ENCODE results near the gene CAMK1D. TPM values are rescaled to one million over a fixed set of nuclear protein-coding genes. Genes with fewer than 3 reads are reported as not detected.

The CAMK1D gene
- total and polyA plus RNA-seq, 2 donors = 11.2 to 14.6 TPM

DNA sequence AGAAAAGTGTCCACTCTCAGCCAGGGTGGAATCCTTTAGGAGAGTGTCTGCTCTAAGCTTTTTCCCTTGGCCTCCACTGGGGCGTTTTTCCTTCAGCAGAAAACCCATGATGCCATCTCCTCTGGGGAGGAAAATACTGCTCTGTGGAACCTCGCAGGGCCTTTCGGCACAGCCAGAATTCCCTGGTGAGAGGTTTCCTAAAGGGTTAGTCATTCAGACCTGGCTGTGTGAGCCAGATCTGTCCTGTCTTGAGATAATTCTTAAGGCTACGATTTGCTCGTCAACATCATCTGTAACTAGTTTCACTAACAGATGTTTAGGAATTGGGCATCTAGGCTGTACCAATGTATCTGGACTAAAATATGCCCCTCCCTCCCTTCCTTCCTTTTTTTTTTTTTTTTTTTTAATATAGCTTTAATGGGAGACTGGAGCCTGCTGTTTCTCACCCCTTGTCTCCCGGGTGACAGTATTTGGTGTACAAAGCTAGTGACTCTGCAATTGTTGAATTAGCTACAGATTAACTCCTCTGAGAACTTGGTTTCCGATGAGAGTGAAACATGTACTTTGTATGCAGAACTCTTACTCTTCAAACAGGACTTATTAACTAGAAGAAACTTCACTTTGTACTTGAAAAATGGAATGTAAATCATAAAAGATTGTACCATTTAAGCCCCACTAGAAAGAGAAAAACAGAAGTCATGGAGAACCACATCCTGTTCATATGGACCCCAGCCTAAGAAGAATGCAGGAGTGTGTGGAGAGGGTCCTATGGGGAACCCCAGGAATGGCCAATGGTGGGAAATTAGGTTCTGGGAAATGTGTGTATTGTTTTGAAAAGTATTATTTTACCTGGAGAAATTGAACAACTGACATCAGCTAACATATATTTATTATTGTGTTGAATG, 230.9 kb downstream of the CAMK1D start:
- H3K4me1 ChIP-seq (ENCODE audit: control insufficient read depth in 2 of 2, insufficient read depth in 2 of 2, low read length in 2 of 2) = peaks cover 14 to 21% of the 10 kb centered on the region in 2 donors
- H3K27ac ChIP-seq (ENCODE audit: low read depth in 1 of 2, low read length in 1 of 2) = peak overlapping the region in 1 of 2 donors; percentile 12
- H3K36me3 ChIP-seq (ENCODE audit: control insufficient read depth in 2 of 2, insufficient read depth in 2 of 2, low read length in 1 of 2) = peaks cover 0 to 4% of the 10 kb centered on the region in 2 donors
- 54% methylated on average over 7 of the region's 7 CpGs for WGBS
- no peaks in the 10 kb centered on the region for H3K27me3 ChIP-seq (ENCODE audit: control insufficient read depth in 2 of 2, insufficient read depth in 1 of 2, low read length in 1 of 2)
- DNase-seq (ENCODE audit: low read depth in 6 of 9, low spot score in 9 of 9) = peak in 1 of 9 donors; percentile 26
- no peak overlapping the region for H3K4me3 ChIP-seq (ENCODE audit: low read length in 2 of 2)
- peaks cover 2 to 22% of the 10 kb centered on the region in 2 donors for H3K9me3 ChIP-seq (ENCODE audit: control insufficient read depth in 2 of 2, insufficient read depth in 1 of 2, low read length in 1 of 2)

DNA sequence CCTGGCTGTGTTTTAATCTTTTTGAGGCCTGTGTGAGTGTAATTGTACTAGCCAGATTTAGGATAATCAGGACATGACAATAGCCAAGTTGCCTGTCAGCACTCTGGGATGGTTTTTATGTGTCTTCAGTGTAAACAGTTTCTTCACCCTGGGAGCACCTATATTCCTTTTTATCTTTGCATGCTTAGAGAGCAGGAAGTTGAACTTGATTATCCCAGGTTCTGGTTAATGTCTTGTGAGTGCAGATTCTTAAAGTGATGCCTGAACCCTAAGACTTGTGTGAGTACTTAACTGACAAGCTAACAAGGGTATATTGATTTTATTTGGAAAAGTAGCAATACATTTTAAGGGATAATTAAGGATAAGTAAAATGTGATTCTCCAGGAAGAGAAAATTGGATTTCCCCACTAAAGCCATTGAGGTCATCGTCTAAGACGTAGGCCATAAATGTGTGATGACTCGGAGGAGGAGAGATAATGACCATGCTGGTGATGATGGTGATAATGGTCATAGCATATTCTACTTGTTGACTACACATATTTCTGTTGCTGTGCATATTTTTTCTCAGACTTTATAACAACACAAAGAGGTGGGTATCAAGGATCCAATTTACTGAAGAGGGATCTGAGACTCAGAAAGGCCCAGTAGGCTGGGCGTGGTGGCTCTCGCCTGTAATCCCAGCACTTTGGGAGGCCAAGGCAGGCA, 234.7 kb downstream of the CAMK1D start:
- no peak overlapping the region for H3K27ac ChIP-seq (ENCODE audit: low read depth in 1 of 2, low read length in 1 of 2)
- H3K4me1 ChIP-seq (ENCODE audit: control insufficient read depth in 2 of 2, insufficient read depth in 2 of 2, low read length in 2 of 2) = peaks cover 43 to 54% of the 10 kb centered on the region in 2 donors
- H3K36me3 ChIP-seq (ENCODE audit: control insufficient read depth in 2 of 2, insufficient read depth in 2 of 2, low read length in 1 of 2) = no peaks in the 10 kb centered on the region
- H3K9me3 ChIP-seq (ENCODE audit: control insufficient read depth in 2 of 2, insufficient read depth in 1 of 2, low read length in 1 of 2) = peaks cover 0 to 20% of the 10 kb centered on the region in 2 donors
- 98% methylated on average over 5 of the region's 5 CpGs for WGBS
- no peak for DNase-seq (ENCODE audit: low read depth in 6 of 9, low spot score in 9 of 9)
- no peak overlapping the region for H3K4me3 ChIP-seq (ENCODE audit: low read length in 2 of 2)
- no peaks in the 10 kb centered on the region for H3K27me3 ChIP-seq (ENCODE audit: control insufficient read depth in 2 of 2, insufficient read depth in 1 of 2, low read length in 1 of 2)

DNA sequence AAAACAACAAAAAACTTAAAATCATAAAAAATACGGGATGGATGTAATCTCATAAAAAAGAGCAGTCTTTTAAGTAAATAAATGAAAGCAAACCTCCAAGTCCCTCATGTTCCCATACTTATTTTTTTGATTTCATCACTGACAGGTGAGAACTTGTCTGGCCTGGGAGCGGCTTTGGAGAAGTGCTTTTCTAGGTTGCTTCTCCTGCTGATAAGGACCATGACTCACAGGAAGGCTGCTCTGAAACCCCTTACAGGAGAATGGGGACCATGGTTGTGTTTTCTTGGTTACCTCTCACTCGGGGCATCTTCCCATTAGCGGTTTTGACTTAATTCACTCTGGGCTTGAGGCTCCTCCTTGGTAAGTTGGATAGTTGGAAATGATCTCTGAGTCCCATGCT, 237.4 kb downstream of the CAMK1D start:
- peak in 1 of 9 donors; percentile 50 for DNase-seq (ENCODE audit: low read depth in 6 of 9, low spot score in 9 of 9)
- H3K36me3 ChIP-seq (ENCODE audit: control insufficient read depth in 2 of 2, insufficient read depth in 2 of 2, low read length in 1 of 2) = no peaks in the 10 kb centered on the region
- peaks cover 59 to 74% of the 10 kb centered on the region in 2 donors for H3K4me1 ChIP-seq (ENCODE audit: control insufficient read depth in 2 of 2, insufficient read depth in 2 of 2, low read length in 2 of 2)
- H3K9me3 ChIP-seq (ENCODE audit: control insufficient read depth in 2 of 2, insufficient read depth in 1 of 2, low read length in 1 of 2) = peaks cover 0 to 16% of the 10 kb centered on the region in 2 donors
- no peak overlapping the region for H3K4me3 ChIP-seq (ENCODE audit: low read length in 2 of 2)
- no peaks in the 10 kb centered on the region for H3K27me3 ChIP-seq (ENCODE audit: control insufficient read depth in 2 of 2, insufficient read depth in 1 of 2, low read length in 1 of 2)
- H3K27ac ChIP-seq (ENCODE audit: low read depth in 1 of 2, low read length in 1 of 2) = peak overlapping the region; percentile 74 to 87
- 60% methylated on average over 4 of the region's 4 CpGs for WGBS

DNA sequence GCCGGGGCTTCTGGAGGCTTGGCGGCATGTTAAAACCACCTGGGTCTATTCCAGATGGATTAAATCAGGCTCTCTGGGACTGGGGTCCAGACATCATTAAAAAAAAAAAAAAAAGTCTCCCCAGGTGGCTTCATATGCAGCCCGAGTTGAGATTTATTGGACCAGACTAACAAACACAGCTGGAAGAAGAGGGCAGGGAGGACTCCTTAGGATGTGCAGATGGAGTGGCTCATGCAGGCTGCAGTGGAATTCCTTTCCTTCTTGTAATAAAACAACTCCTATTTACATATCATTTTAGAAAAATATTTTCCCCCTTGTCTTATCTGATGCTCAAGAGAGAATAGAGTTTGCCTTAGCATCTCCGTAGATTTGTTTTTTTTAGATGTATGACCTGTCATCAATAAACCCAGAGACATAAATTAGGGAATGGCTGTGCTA, 238.1 kb downstream of the CAMK1D start:
- Histone ChIP-seq H3K27ac (ENCODE audit: low read depth in 1 of 2, low read length in 1 of 2) (peak overlapping the region; percentile 26 to 87), H3K27me3 (ENCODE audit: control insufficient read depth in 2 of 2, insufficient read depth in 1 of 2, low read length in 1 of 2) (no peaks in the 10 kb centered on the region), H3K4me3 (ENCODE audit: low read length in 2 of 2) (no peak overlapping the region), H3K36me3 (ENCODE audit: control insufficient read depth in 2 of 2, insufficient read depth in 2 of 2, low read length in 1 of 2) (no peaks in the 10 kb centered on the region), H3K4me1 (ENCODE audit: control insufficient read depth in 2 of 2, insufficient read depth in 2 of 2, low read length in 2 of 2) (peaks cover 62 to 81% of the 10 kb centered on the region in 2 donors), H3K9me3 (ENCODE audit: control insufficient read depth in 2 of 2, insufficient read depth in 1 of 2, low read length in 1 of 2) (peaks cover 0 to 16% of the 10 kb centered on the region in 2 donors)
- 42% methylated on average over 4 of the region's 4 CpGs for WGBS
- no peak for DNase-seq (ENCODE audit: low read depth in 6 of 9, low spot score in 9 of 9)

DNA sequence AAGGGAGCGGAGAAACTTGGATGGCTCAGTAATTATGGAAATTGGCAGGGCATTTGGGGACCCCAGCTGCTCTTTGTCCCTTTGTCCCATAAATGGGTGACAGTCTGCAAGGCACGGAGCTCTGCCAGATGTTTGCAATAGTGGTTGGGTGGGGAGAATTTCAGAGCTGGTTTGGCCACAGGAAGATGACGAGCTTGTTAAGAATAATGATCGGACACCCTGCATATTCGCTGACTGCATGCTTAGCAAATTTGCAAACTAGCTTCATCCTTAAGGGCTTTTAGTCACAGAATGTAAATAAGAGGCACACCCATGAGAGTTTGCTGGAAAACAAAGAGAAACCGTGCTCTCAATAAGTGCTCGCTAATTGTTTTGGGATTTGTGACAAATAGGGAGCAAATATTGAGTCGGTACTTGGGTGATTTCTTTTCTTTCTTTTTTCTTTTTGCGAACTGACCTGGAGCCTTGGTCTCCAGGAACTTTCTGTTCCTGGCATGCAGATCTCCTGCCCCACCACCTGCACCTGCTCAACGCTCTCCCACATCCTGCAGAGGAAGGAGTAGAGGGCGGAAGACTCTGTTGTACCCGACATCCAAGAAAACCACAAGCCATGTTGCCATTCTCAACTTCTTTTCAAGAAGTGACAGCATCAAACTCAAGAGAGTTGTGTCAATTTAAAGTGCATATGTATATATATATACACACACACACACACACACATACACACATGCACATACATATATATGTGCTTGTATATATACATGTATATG, 238.9 kb downstream of the CAMK1D start:
- WGBS = 13% methylated on average over 12 of the region's 12 CpGs
- Histone ChIP-seq H3K27ac (ENCODE audit: low read depth in 1 of 2, low read length in 1 of 2) (peak overlapping the region; percentile 69 to 87), H3K4me1 (ENCODE audit: control insufficient read depth in 2 of 2, insufficient read depth in 2 of 2, low read length in 2 of 2) (peaks cover 68 to 86% of the 10 kb centered on the region in 2 donors), H3K27me3 (ENCODE audit: control insufficient read depth in 2 of 2, insufficient read depth in 1 of 2, low read length in 1 of 2) (no peaks in the 10 kb centered on the region), H3K36me3 (ENCODE audit: control insufficient read depth in 2 of 2, insufficient read depth in 2 of 2, low read length in 1 of 2) (no peaks in the 10 kb centered on the region), H3K9me3 (ENCODE audit: control insufficient read depth in 2 of 2, insufficient read depth in 1 of 2, low read length in 1 of 2) (peaks cover 0 to 16% of the 10 kb centered on the region in 2 donors), H3K4me3 (ENCODE audit: low read length in 2 of 2) (peak overlapping the region; percentile 11 to 42)
- DNase-seq (ENCODE audit: low read depth in 6 of 9, low spot score in 9 of 9) = peak; percentile 70 to 95 (median 85)

DNA sequence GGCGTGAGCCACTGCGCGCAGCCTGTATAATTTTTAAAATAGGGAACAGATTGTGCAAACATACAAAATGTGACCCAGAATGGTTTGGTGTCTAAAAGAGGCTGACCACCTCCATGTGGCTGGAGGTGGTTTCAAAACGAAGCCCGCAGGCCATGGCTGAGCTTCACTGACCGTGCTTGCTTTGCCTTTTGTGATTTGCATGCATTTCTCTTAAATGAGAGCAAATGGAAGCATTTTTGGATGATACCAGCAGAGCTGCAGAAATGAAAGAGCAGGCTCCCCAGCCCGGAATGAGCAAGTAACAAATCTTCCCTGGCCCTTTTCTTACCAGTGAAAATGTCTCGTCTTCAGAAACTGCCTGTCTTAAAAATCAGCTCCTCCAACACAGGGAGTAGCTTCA, 239.9 kb downstream of the CAMK1D start:
- Histone ChIP-seq H3K4me1 (ENCODE audit: control insufficient read depth in 2 of 2, insufficient read depth in 2 of 2, low read length in 2 of 2) (peaks cover 71 to 88% of the 10 kb centered on the region in 2 donors), H3K36me3 (ENCODE audit: control insufficient read depth in 2 of 2, insufficient read depth in 2 of 2, low read length in 1 of 2) (no peaks in the 10 kb centered on the region), H3K9me3 (ENCODE audit: control insufficient read depth in 2 of 2, insufficient read depth in 1 of 2, low read length in 1 of 2) (peaks cover 0 to 16% of the 10 kb centered on the region in 2 donors), H3K4me3 (ENCODE audit: low read length in 2 of 2) (no peak overlapping the region), H3K27me3 (ENCODE audit: control insufficient read depth in 2 of 2, insufficient read depth in 1 of 2, low read length in 1 of 2) (no peaks in the 10 kb centered on the region), H3K27ac (ENCODE audit: low read depth in 1 of 2, low read length in 1 of 2) (peak overlapping the region; percentile 86 to 87)
- WGBS = 80% methylated on average over 8 of the region's 8 CpGs
- peak in 1 of 9 donors; percentile 33 for DNase-seq (ENCODE audit: low read depth in 6 of 9, low spot score in 9 of 9)

DNA sequence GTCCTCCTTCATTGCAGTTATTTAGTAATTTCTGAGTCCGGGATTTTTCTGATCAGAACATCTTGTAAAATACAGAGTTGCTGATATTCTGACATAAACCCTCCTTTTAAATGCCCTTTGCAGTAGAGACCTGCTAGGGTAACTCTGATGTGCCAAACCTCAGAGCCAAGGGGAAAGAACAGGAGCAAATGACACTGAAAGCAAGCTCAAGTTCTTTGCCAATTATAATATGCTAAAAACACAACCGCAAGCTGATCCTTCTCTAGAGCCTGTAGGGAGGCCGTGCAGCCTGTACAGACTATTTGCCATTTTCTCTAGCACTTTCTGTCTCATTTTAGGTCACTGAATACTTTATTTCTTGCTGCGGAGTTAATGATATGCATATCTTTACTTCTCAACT, 240.4 kb downstream of the CAMK1D start:
- Histone ChIP-seq H3K27ac (ENCODE audit: low read depth in 1 of 2, low read length in 1 of 2) (peak overlapping the region; percentile 86 to 87), H3K27me3 (ENCODE audit: control insufficient read depth in 2 of 2, insufficient read depth in 1 of 2, low read length in 1 of 2) (no peaks in the 10 kb centered on the region), H3K4me3 (ENCODE audit: low read length in 2 of 2) (no peak overlapping the region), H3K9me3 (ENCODE audit: control insufficient read depth in 2 of 2, insufficient read depth in 1 of 2, low read length in 1 of 2) (peaks cover 0 to 13% of the 10 kb centered on the region in 2 donors), H3K36me3 (ENCODE audit: control insufficient read depth in 2 of 2, insufficient read depth in 2 of 2, low read length in 1 of 2) (no peaks in the 10 kb centered on the region), H3K4me1 (ENCODE audit: control insufficient read depth in 2 of 2, insufficient read depth in 2 of 2, low read length in 2 of 2) (peaks cover 73 to 89% of the 10 kb centered on the region in 2 donors)
- peak in 1 of 9 donors; percentile 35 for DNase-seq (ENCODE audit: low read depth in 6 of 9, low spot score in 9 of 9)
- 82% methylated on average over 4 of the region's 4 CpGs for WGBS

DNA sequence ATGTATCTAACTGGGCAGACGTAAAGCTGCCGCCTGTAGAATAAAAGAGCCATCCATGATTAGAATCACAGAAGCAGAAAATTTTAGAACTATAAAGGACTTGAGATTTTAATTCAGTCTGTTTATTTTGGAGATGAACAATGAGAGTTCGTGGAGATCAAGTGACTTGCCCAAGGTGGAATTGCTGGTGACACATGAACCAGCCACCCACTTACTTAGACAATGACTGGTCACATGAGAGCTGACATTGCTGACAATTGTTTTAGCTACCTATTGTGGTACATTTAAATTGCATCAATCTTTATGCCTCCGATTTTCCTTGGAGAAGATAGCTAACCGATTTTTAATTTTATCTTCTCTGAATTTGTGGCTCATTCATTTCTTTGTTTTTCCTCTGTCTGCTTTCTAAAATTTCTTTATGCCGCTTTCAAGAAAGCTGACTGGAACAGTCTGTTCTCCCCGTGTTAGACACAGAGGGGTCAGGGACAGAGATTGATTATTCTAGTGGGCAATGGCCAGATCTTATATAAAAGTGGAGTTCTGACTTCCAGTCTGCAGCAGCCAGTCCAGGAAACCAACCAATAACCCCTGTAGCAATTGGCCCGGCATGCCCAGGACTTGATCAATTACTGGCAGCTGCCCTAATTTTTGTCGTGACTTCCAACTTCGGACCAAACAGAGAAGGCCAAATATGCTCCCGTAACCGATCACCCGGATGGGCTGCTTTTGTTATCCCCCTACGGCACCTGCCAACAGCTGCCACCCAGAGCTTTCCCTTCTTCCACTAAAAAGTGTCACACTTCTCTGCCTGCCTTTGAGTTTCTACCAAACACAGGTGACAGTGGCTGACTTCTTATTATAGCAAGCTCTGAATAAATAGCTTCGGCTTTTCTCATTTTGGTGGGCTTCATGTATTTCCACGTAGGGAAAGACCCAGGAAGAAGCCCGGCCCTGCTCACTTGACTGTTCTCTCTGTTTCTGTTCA, 241.6 kb downstream of the CAMK1D start:
- Histone ChIP-seq H3K27ac (ENCODE audit: low read depth in 1 of 2, low read length in 1 of 2) (peak overlapping the region; percentile 84 to 87), H3K4me3 (ENCODE audit: low read length in 2 of 2) (no peak overlapping the region), H3K27me3 (ENCODE audit: control insufficient read depth in 2 of 2, insufficient read depth in 1 of 2, low read length in 1 of 2) (no peaks in the 10 kb centered on the region), H3K9me3 (ENCODE audit: control insufficient read depth in 2 of 2, insufficient read depth in 1 of 2, low read length in 1 of 2) (peaks cover 1 to 14% of the 10 kb centered on the region in 2 donors), H3K4me1 (ENCODE audit: control insufficient read depth in 2 of 2, insufficient read depth in 2 of 2, low read length in 2 of 2) (peaks cover 79 to 96% of the 10 kb centered on the region in 2 donors), H3K36me3 (ENCODE audit: control insufficient read depth in 2 of 2, insufficient read depth in 2 of 2, low read length in 1 of 2) (peaks cover 0 to 2% of the 10 kb centered on the region in 2 donors)
- DNase-seq (ENCODE audit: low read depth in 6 of 9, low spot score in 9 of 9) = peak in 4 of 9 donors; percentile 48 to 81 (median 55)
- 52% methylated on average over 17 of the region's 17 CpGs for WGBS

All from thymus (tissue), 11 donors.